H7 (cell line): ENCODE measurements around the gene KPNA2. TPM values are rescaled to one million over a fixed set of nuclear protein-coding genes. Genes with fewer than 3 reads are reported as not detected.

Experiments used
- DNase-seq: peaks from one replicate; pipeline ENCODE4 v3.0.0; 2012
- H3K27me3 ChIP-seq: 2 replicates; pipeline ENCODE4 v1.6.0; 2011; ENCODE audit warnings: mild to moderate bottlenecking, low read length; ENCODE audit not compliant: control insufficient read depth, insufficient read depth
- H3K36me3 ChIP-seq: replicated peaks from 2 replicates; pipeline ENCODE4 v1.5.1; 2011; ENCODE audit warnings: low read length; ENCODE audit not compliant: control insufficient read depth, insufficient read depth
- H3K4me3 ChIP-seq: 2 replicates; pipeline ENCODE4 v1.5.1; 2011; ENCODE audit warnings: low read depth, mild to moderate bottlenecking, control low read depth, low read length, moderate library complexity; ENCODE audit not compliant: insufficient read depth
- total RNA-seq: library from RNA; depleted of rRNA; stranded (reverse); fragments of >200 nt; shearing (Covaris generic); gene quantifications from 2 replicates; pipeline ENCODE4 v1.2.3, GENCODE V29; 2014; rRNA removed

The KPNA2 gene
- total RNA-seq, 1 experiment from 2014 or later = 410 TPM

- Histone ChIP-seq H3K27me3 (no peaks in the 10 kb centered on the region), H3K36me3 (no peaks in the 10 kb centered on the region)
- DNase-seq = no peak
These were observed 59.0 kb downstream of the KPNA2 start for GRCh38 chr17:68094481-68095078.

GRCh38 chr17:68095205-68095811 lies 59.8 kb downstream of the KPNA2 start:
- Histone ChIP-seq H3K27me3 (peaks cover 1% of the 10 kb centered on the region), H3K4me3 (no peak overlapping the region), H3K36me3 (no peaks in the 10 kb centered on the region)
- DNase-seq = no peak

More at GRCh38 chr17:68094481-68095078, 59.0 kb downstream of the KPNA2 start:
- H3K4me3 ChIP-seq = no peak overlapping the region

GRCh38 chr17:68096111-68096510 lies 60.6 kb downstream of the KPNA2 start:
- DNase-seq = no peak
- Histone ChIP-seq H3K4me3 (no peak overlapping the region), H3K36me3 (no peaks in the 10 kb centered on the region), H3K27me3 (peaks cover 9% of the 10 kb centered on the region)

Other genes with a start within 250 kb of the KPNA2 start
- 52.2 and 65.2 TPM in 2 replicates for gene BPTF, start 210.2 kb upstream of the KPNA2 start, total RNA-seq
- 55.8 and 57.0 TPM in 2 replicates for gene C17orf58, start 39.3 kb upstream of the KPNA2 start, total RNA-seq
- gene AMZ2, start 212.3 kb downstream of the KPNA2 start, total RNA-seq = 73.7 and 94.3 TPM in 2 replicates